GM13977 (cell line): ENCODE measurements around the gene YRDC.

Experiments used
- DNase-seq: peaks from one replicate; pipeline ENCODE4 v3.0.0; 2012; ENCODE audit warnings: low spot score
- CTCF ChIP-seq: IDR thresholded peaks from 2 replicates; pipeline ENCODE4 v1.5.1; 2012; ENCODE audit warnings: mild to moderate bottlenecking, control low read depth; ENCODE audit not compliant: insufficient read depth; ENCODE audit errors: extremely low read depth, missing control alignments
- in situ Hi-C: fragments of 300-500 bp; cut with MboI; formaldehyde crosslinking; loops from one replicate; pipeline ENCODE4 v1.12.0; 2022; ENCODE audit warnings: low sequenced_read_pairs, low pct_unique_long_range_greater_than_20kb, mixed read lengths, inconsistent platforms; ENCODE audit not compliant: unreplicated experiment

The YRDC gene

GRCh38 chr1:37763791-37764413, 44.1 kb downstream of the YRDC start:
- in situ Hi-C loops = no loop called here
- DNase-seq = no peak
- TF ChIP-seq CTCF = no peak

- in situ Hi-C loops = no loop called here
- no peak for TF ChIP-seq CTCF
- DNase-seq = no peak
Measured at GRCh38 chr1:37762516-37762915, 45.5 kb downstream of the YRDC start.

- TF ChIP-seq CTCF = no peak
- no peak for DNase-seq
- in situ Hi-C loops = no loop called here
Measured at GRCh38 chr1:37761416-37762095, 46.5 kb downstream of the YRDC start.

- TF ChIP-seq CTCF = no peak
- no peak for DNase-seq
- in situ Hi-C loops = no loop called here
Measured at GRCh38 chr1:37759451-37759850, 48.6 kb downstream of the YRDC start.

- TF ChIP-seq CTCF = no peak
- in situ Hi-C loops = no loop called here
- DNase-seq = no peak
Measured at GRCh38 chr1:37755951-37756560, 52.0 kb downstream of the YRDC start.

GRCh38 chr1:37755290-37755689, 52.7 kb downstream of the YRDC start:
- in situ Hi-C loops = no loop called here
- no peak for TF ChIP-seq CTCF
- DNase-seq = peak; percentile 65
